DOHH2 (cell line): ENCODE results near the gene ADAMTS8.

Experiments used
- H3F3A ChIP-seq: fragments of 200-600 bp; sonication (generic), shearing (Covaris generic); 2 replicates; pipeline ENCODE4 v1.6.0; 2016; ENCODE audit warnings: antibody characterized with exemption, mild to moderate bottlenecking; ENCODE audit not compliant: control insufficient read depth, insufficient read depth
- H3K27ac ChIP-seq: fragments of 200-600 bp; sonication (generic); 2 replicates; pipeline ENCODE4 v1.5.1; 2014; ENCODE audit warnings: low read depth, mild to moderate bottlenecking, low read length, moderate library complexity
- H3K27me3 ChIP-seq: fragments of 200-600 bp; sonication (generic); 2 replicates; pipeline ENCODE4 v1.6.1; 2014; ENCODE audit warnings: mild to moderate bottlenecking, low read length, mixed read lengths; ENCODE audit not compliant: control insufficient read depth
- H3K36me3 ChIP-seq: fragments of 200-600 bp; sonication (generic); 2 replicates; pipeline ENCODE4 v1.6.1; 2014; ENCODE audit warnings: mild to moderate bottlenecking, low read length, moderate library complexity, mixed read lengths; ENCODE audit not compliant: control insufficient read depth
- H3K4me1 ChIP-seq: fragments of 200-600 bp; sonication (generic); 2 replicates; pipeline ENCODE4 v1.6.1; 2014; ENCODE audit warnings: mild to moderate bottlenecking, low read length, mixed read lengths; ENCODE audit not compliant: control insufficient read depth
- H3K4me2 ChIP-seq: fragments of 200-600 bp; sonication (generic); 2 replicates; pipeline ENCODE4 v1.6.0; 2014; ENCODE audit warnings: mild to moderate bottlenecking, low read length, moderate library complexity
- H3K4me3 ChIP-seq: fragments of 200-600 bp; sonication (generic); 2 replicates; pipeline ENCODE4 v1.5.1; 2014; ENCODE audit warnings: mild to moderate bottlenecking, low read length, mixed read lengths
- H3K79me2 ChIP-seq: fragments of 200-600 bp; sonication (generic); 2 replicates; pipeline ENCODE4 v1.6.1; 2014; ENCODE audit warnings: mild to moderate bottlenecking, low read length, mixed read lengths; ENCODE audit not compliant: control insufficient read depth
- H3K9me2 ChIP-seq: fragments of 200-600 bp; sonication (generic); replicated peaks from 2 replicates; pipeline ENCODE4 v1.6.1; 2014; ENCODE audit warnings: mild to moderate bottlenecking, low read length, mixed read lengths; ENCODE audit not compliant: control insufficient read depth
- H3K9me3 ChIP-seq: fragments of 200-600 bp; sonication (generic); 2 replicates; pipeline ENCODE4 v1.6.1; 2014; ENCODE audit warnings: antibody characterized with exemption, low read length, mixed read lengths; ENCODE audit not compliant: control insufficient read depth, insufficient read depth
- H4K20me1 ChIP-seq: fragments of 200-600 bp; sonication (generic); 2 replicates; pipeline ENCODE4 v1.6.0; 2014; ENCODE audit warnings: low read depth, mild to moderate bottlenecking, antibody characterized with exemption, low read length, moderate library complexity; ENCODE audit not compliant: control insufficient read depth, insufficient read depth
- EZH2phosphoT487 ChIP-seq: fragments of 200-600 bp; sonication (generic); IDR thresholded peaks from 2 replicates; pipeline ENCODE4 v1.6.1; 2017; ENCODE audit warnings: borderline replicate concordance, mild to moderate bottlenecking, antibody characterized with exemption, low read length, moderate library complexity, mixed read lengths
- TF ChIP-seq, protein P1 (sequence below): fragments of 200-600 bp; sonication (generic); IDR thresholded peaks from one replicate; pipeline ENCODE4 v1.5.1; 2014; ENCODE audit warnings: antibody characterized with exemption, mild to moderate bottlenecking, low read depth, low read length; ENCODE audit not compliant: poor library complexity, severe bottlenecking

ADAMTS8 gene

GRCh38 chr11:130454491-130455252, 26.3 kb upstream of the ADAMTS8 start:
- no peaks in the 10 kb centered on the region for H3K27me3 ChIP-seq
- TF ChIP-seq EZH2phosphoT487, result no peak
- TF ChIP-seq, protein P1, sequence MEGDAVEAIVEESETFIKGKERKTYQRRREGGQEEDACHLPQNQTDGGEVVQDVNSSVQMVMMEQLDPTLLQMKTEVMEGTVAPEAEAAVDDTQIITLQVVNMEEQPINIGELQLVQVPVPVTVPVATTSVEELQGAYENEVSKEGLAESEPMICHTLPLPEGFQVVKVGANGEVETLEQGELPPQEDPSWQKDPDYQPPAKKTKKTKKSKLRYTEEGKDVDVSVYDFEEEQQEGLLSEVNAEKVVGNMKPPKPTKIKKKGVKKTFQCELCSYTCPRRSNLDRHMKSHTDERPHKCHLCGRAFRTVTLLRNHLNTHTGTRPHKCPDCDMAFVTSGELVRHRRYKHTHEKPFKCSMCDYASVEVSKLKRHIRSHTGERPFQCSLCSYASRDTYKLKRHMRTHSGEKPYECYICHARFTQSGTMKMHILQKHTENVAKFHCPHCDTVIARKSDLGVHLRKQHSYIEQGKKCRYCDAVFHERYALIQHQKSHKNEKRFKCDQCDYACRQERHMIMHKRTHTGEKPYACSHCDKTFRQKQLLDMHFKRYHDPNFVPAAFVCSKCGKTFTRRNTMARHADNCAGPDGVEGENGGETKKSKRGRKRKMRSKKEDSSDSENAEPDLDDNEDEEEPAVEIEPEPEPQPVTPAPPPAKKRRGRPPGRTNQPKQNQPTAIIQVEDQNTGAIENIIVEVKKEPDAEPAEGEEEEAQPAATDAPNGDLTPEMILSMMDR, result no peak

GRCh38 chr11:130452940-130453339, 24.5 kb upstream of the ADAMTS8 start:
- H3F3A ChIP-seq, result no peaks in the 10 kb centered on the region
- H3K4me2 ChIP-seq, result no peak overlapping the region
- no peaks in the 10 kb centered on the region for H4K20me1 ChIP-seq
- no peaks in the 10 kb centered on the region for H3K9me3 ChIP-seq
- H3K4me1 ChIP-seq, result no peaks in the 10 kb centered on the region
- no peaks in the 10 kb centered on the region for H3K27me3 ChIP-seq
- no peaks in the 10 kb centered on the region for H3K9me2 ChIP-seq
- no peak overlapping the region for H3K27ac ChIP-seq
- no peaks in the 10 kb centered on the region for H3K79me2 ChIP-seq
- no peak for TF ChIP-seq EZH2phosphoT487
- TF ChIP-seq, protein P1, result no peak
- no peak overlapping the region for H3K4me3 ChIP-seq
- H3K36me3 ChIP-seq, result no peaks in the 10 kb centered on the region

More at GRCh38 chr11:130454491-130455252, 26.3 kb upstream of the ADAMTS8 start:
- H4K20me1 ChIP-seq, result no peaks in the 10 kb centered on the region
- no peaks in the 10 kb centered on the region for H3K36me3 ChIP-seq
- no peaks in the 10 kb centered on the region for H3K9me3 ChIP-seq
- H3K79me2 ChIP-seq, result no peaks in the 10 kb centered on the region
- no peaks in the 10 kb centered on the region for H3K4me1 ChIP-seq
- H3K4me2 ChIP-seq, result no peak overlapping the region
- no peaks in the 10 kb centered on the region for H3F3A ChIP-seq
- H3K27ac ChIP-seq, result no peak overlapping the region
- no peak overlapping the region for H3K4me3 ChIP-seq
- no peaks in the 10 kb centered on the region for H3K9me2 ChIP-seq

DNA sequence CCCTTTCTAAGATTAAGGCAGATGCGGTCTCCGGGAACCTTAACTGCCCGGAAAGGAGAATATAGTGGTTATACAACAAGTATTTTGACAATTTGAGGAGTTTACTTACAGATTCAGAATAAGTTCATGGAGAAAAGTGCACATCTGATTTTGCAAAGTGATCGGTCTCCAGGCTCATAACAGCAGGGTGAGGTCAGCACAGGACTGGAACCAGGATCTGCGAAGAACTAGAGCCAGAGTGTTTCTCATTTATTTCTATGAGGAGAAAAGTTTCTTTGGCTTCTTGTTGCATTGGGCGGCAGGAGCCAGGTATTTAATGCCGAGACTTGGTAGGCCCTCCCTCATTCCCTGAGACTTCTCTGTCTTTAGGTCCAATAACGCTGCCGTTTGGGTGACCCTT, 23.8 kb upstream of the ADAMTS8 start:
- Histone ChIP-seq H3K9me3 (no peaks in the 10 kb centered on the region), H3F3A (no peaks in the 10 kb centered on the region), H3K36me3 (no peaks in the 10 kb centered on the region), H4K20me1 (no peaks in the 10 kb centered on the region), H3K79me2 (no peaks in the 10 kb centered on the region), H3K4me2 (no peak overlapping the region), H3K27me3 (no peaks in the 10 kb centered on the region), H3K27ac (no peak overlapping the region), H3K4me3 (no peak overlapping the region), H3K9me2 (no peaks in the 10 kb centered on the region), H3K4me1 (no peaks in the 10 kb centered on the region)
- TF ChIP-seq EZH2phosphoT487, result no peak
- TF ChIP-seq, protein P1, result no peak
